Measurements from ENCODE around the gene VCAN. TPM values are rescaled to one million over a fixed set of nuclear protein-coding genes. Genes with fewer than 3 reads are reported as not detected.

VCAN gene
- total and polyA plus RNA-seq, 5 experiments from 2014 or later, result 0.19 to 0.57 (median 0.39) TPM

- Mint-ChIP-seq H3K36me3 (no peaks in the 10 kb centered on the region), H3K4me3 (no peak overlapping the region), H3K9me3 (no peaks in the 10 kb centered on the region), H3K27ac (no peak overlapping the region), H3K27me3 (peaks cover 0 to 11% (median 7%) of the 10 kb centered on the region in 5 donors), H3K4me1 (no peaks in the 10 kb centered on the region)
- POLR2A ChIA-PET, result no interaction called here
- no peak for ATAC-seq
- DNase-seq, result no peak
Observed at GRCh38 chr5:83513081-83513480, 41.5 kb downstream of the VCAN start.

GRCh38 chr5:83513491-83513890, 41.9 kb downstream of the VCAN start:
- DNase-seq (no peak), ATAC-seq (no peak)
- Mint-ChIP-seq H3K36me3 (no peaks in the 10 kb centered on the region), H3K4me3 (no peak overlapping the region), H3K27ac (no peak overlapping the region), H3K9me3 (no peaks in the 10 kb centered on the region), H3K4me1 (no peaks in the 10 kb centered on the region), H3K27me3 (peaks cover 0 to 11% (median 7%) of the 10 kb centered on the region in 5 donors)
- POLR2A ChIA-PET, result no interaction called here

- Mint-ChIP-seq H3K27ac (no peak overlapping the region), H3K4me1 (no peaks in the 10 kb centered on the region), H3K27me3 (peaks cover 0 to 18% (median 7%) of the 10 kb centered on the region in 5 donors), H3K4me3 (no peak overlapping the region), H3K9me3 (peaks cover 0 to 2% (median 0%) of the 10 kb centered on the region in 9 donors), H3K36me3 (no peaks in the 10 kb centered on the region)
- no peak for ATAC-seq
- POLR2A ChIA-PET, result no interaction called here
- no peak for DNase-seq
Observed at GRCh38 chr5:83516377-83516776, 44.8 kb downstream of the VCAN start.

- Mint-ChIP-seq H3K4me3 (no peak overlapping the region), H3K4me1 (no peaks in the 10 kb centered on the region), H3K27ac (no peak overlapping the region), H3K9me3 (peaks cover 0 to 2% (median 0%) of the 10 kb centered on the region in 9 donors), H3K27me3 (peaks cover 0 to 18% (median 7%) of the 10 kb centered on the region in 5 donors), H3K36me3 (no peaks in the 10 kb centered on the region)
- POLR2A ChIA-PET, result no interaction called here
- no peak for ATAC-seq
- DNase-seq, result no peak
Observed at GRCh38 chr5:83517072-83517687, 45.6 kb downstream of the VCAN start.

GRCh38 chr5:83517688-83518085, 46.1 kb downstream of the VCAN start:
- DNase-seq (no peak), ATAC-seq (no peak)
- Mint-ChIP-seq H3K9me3 (peaks cover 0 to 2% (median 0%) of the 10 kb centered on the region in 9 donors), H3K27me3 (peaks cover 0 to 18% (median 7%) of the 10 kb centered on the region in 5 donors), H3K27ac (no peak overlapping the region), H3K4me3 (no peak overlapping the region), H3K36me3 (no peaks in the 10 kb centered on the region), H3K4me1 (no peaks in the 10 kb centered on the region)
- POLR2A ChIA-PET, result no interaction called here

GRCh38 chr5:83518319-83519061, 46.9 kb downstream of the VCAN start:
- no peak for ATAC-seq
- Mint-ChIP-seq H3K4me3 (no peak overlapping the region), H3K9me3 (peaks cover 0 to 2% (median 0%) of the 10 kb centered on the region in 9 donors), H3K27me3 (peaks cover 0 to 18% (median 7%) of the 10 kb centered on the region in 5 donors), H3K4me1 (no peaks in the 10 kb centered on the region), H3K27ac (no peak overlapping the region), H3K36me3 (no peaks in the 10 kb centered on the region)
- DNase-seq, result no peak
- POLR2A ChIA-PET, result no interaction called here

- H3K27me3 Mint-ChIP-seq, result peaks cover under 1 to 9% (median 3%) of the 10 kb centered on the region in 5 donors
- ATAC-seq (no peak), DNase-seq (no peak)
- peaks cover 0 to 2% (median 0%) of the 10 kb centered on the region in 9 donors for H3K9me3 Mint-ChIP-seq
- H3K4me3 Mint-ChIP-seq, result no peak overlapping the region
- no peaks in the 10 kb centered on the region for H3K36me3 Mint-ChIP-seq
- H3K4me1 Mint-ChIP-seq, result no peaks in the 10 kb centered on the region
- H3K27ac Mint-ChIP-seq, result no peak overlapping the region
- POLR2A ChIA-PET, result no interaction called here
Observed at GRCh38 chr5:83522446-83522845, 50.9 kb downstream of the VCAN start.

- no peak for ATAC-seq
- Mint-ChIP-seq H3K9me3 (peaks cover 0 to 2% (median 0%) of the 10 kb centered on the region in 9 donors), H3K27ac (no peak overlapping the region), H3K36me3 (no peaks in the 10 kb centered on the region), H3K4me1 (no peaks in the 10 kb centered on the region), H3K27me3 (peaks cover 2 to 14% (median 4%) of the 10 kb centered on the region in 5 donors), H3K4me3 (no peak overlapping the region)
- POLR2A ChIA-PET, result no interaction called here
- no peak for DNase-seq
Observed at GRCh38 chr5:83523929-83524328, 52.4 kb downstream of the VCAN start.

- H3K27ac Mint-ChIP-seq, result no peak overlapping the region
- no peak overlapping the region for H3K4me3 Mint-ChIP-seq
- ATAC-seq (no peak), DNase-seq (no peak)
- H3K27me3 Mint-ChIP-seq, result peaks cover 2 to 14% (median 4%) of the 10 kb centered on the region in 5 donors
- no peaks in the 10 kb centered on the region for H3K4me1 Mint-ChIP-seq
- H3K36me3 Mint-ChIP-seq, result no peaks in the 10 kb centered on the region
- POLR2A ChIA-PET, result no interaction called here
- H3K9me3 Mint-ChIP-seq, result peaks cover 0 to 2% (median 0%) of the 10 kb centered on the region in 9 donors
Observed at GRCh38 chr5:83524345-83524744, 52.8 kb downstream of the VCAN start.

GRCh38 chr5:83524991-83525390, 53.4 kb downstream of the VCAN start:
- no peak overlapping the region for H3K27ac Mint-ChIP-seq
- no peaks in the 10 kb centered on the region for H3K36me3 Mint-ChIP-seq
- no peak overlapping the region for H3K4me3 Mint-ChIP-seq
- H3K4me1 Mint-ChIP-seq, result no peaks in the 10 kb centered on the region
- POLR2A ChIA-PET, result no interaction called here
- ATAC-seq (no peak), DNase-seq (no peak)
- H3K27me3 Mint-ChIP-seq, result peaks cover 0 to 14% (median 2%) of the 10 kb centered on the region in 5 donors
- H3K9me3 Mint-ChIP-seq, result peaks cover 0 to 2% (median 0%) of the 10 kb centered on the region in 9 donors

- H3K9me3 Mint-ChIP-seq, result no peaks in the 10 kb centered on the region
- H3K4me1 Mint-ChIP-seq, result no peaks in the 10 kb centered on the region
- no peak overlapping the region for H3K27ac Mint-ChIP-seq
- peaks cover 0 to 14% (median 2%) of the 10 kb centered on the region in 5 donors for H3K27me3 Mint-ChIP-seq
- DNase-seq, result no peak
- ATAC-seq, result no peak
- H3K36me3 Mint-ChIP-seq, result no peaks in the 10 kb centered on the region
- H3K4me3 Mint-ChIP-seq, result no peak overlapping the region
- POLR2A ChIA-PET, result no interaction called here
Observed at GRCh38 chr5:83526289-83526688, 54.7 kb downstream of the VCAN start.

GRCh38 chr5:83527221-83527620, 55.7 kb downstream of the VCAN start:
- Mint-ChIP-seq H3K9me3 (no peaks in the 10 kb centered on the region), H3K27ac (no peak overlapping the region), H3K36me3 (no peaks in the 10 kb centered on the region), H3K4me3 (no peak overlapping the region), H3K4me1 (no peaks in the 10 kb centered on the region), H3K27me3 (peaks cover 0 to 17% (median 3%) of the 10 kb centered on the region in 5 donors)
- DNase-seq (no peak), ATAC-seq (no peak)
- POLR2A ChIA-PET, result no interaction called here

GRCh38 chr5:83527722-83528438, 56.3 kb downstream of the VCAN start:
- H3K36me3 Mint-ChIP-seq, result no peaks in the 10 kb centered on the region
- POLR2A ChIA-PET, result no interaction called here
- no peak for ATAC-seq
- no peak for DNase-seq
- peaks cover 0 to 17% (median 3%) of the 10 kb centered on the region in 5 donors for H3K27me3 Mint-ChIP-seq
- H3K4me3 Mint-ChIP-seq, result no peak overlapping the region
- no peaks in the 10 kb centered on the region for H3K4me1 Mint-ChIP-seq
- no peaks in the 10 kb centered on the region for H3K9me3 Mint-ChIP-seq
- no peak overlapping the region for H3K27ac Mint-ChIP-seq
